Measurements from ENCODE around the gene MAP3K21. TPM values are rescaled to one million over a fixed set of nuclear protein-coding genes. Genes with fewer than 3 reads are reported as not detected.
A peak's percentile ranks its signal among the peaks of the same experiment; 100 is the strongest.

The MAP3K21 gene
- total and polyA plus RNA-seq, 2 of the 8 experiments (the other 6 are each of a cell fraction or from before 2014, with no cell fraction given) = 21.2 to 21.8 TPM

DNA sequence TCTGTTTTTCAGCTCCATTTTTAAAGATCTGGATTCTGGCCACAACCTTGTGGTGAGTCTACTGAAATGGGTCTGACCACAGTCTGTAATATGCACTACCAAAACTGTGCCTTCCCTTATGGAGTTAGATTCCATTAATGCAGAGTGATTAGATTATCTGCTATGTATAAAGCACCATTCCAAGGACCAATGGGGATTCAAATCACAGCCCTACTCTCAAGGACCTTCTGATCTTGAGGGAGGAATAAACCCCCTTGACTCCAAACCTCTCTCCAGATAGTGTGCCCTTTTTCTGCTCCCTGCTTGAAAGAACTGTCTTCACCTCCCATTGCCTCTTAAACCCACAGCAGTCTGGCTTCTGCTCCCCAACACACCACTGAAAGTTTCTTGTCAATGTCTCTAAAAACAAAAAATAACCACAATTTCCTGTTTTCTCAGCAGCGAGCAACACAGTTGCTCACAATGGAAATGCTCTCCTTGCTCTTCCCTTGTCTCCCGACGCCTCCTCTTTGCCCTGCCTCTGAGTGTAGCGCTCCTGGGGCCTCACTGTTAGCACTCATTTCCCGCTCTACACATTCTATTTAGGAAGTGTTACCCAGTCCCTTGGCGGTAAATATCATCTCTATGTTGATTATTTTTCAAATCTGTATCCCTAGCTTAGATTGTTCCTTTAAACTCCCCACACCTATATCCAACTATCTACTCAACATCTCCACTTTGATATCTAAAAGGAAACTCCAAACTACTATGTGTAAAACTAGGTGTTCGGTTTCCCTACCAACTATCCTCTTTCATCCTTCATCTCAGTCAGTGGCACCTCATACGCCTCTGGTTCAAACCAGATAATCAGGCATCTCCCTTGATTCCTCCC lies 45.6 kb upstream of the MAP3K21 start:
- H3K4me2 ChIP-seq (ENCODE audit: insufficient read depth in 1 of 2, low read depth in 2 of 2, low read length in 2 of 2) = no peak overlapping the region
- H3K18ac ChIP-seq (ENCODE audit: extremely low read depth, low read length) = no peak overlapping the region
- H3K23me2 ChIP-seq (ENCODE audit: low read depth, low read length) = no peaks in the 10 kb centered on the region
- no peak overlapping the region for H3K4me3 ChIP-seq (ENCODE audit: extremely low read depth in 1 of 4, insufficient read depth in 2 of 4, low read depth in 3 of 4, low read length in 4 of 4)
- no peak overlapping the region for H3K56ac ChIP-seq (replicated peaks; ENCODE audit: insufficient read length, low read depth, low read length)
- H2AK5ac ChIP-seq (ENCODE audit: low read depth, low read length) = no peak overlapping the region
- no peak overlapping the region for H2BK20ac ChIP-seq (ENCODE audit: low read length)
- H4K5ac ChIP-seq (ENCODE audit: insufficient read length, low read depth, low read length) = no peak overlapping the region
- ChIA-PET CTCF (ENCODE audit: partially characterized antibody) (interaction anchor here (1.2 kb wide), 1 partner anchor 18 kb away, joined by 4 read pairs; no protein-coding TSS in a partner anchor), POLR2A (ENCODE audit: partially characterized antibody) (no interaction called here)
- TF ChIP-seq, protein P1, sequence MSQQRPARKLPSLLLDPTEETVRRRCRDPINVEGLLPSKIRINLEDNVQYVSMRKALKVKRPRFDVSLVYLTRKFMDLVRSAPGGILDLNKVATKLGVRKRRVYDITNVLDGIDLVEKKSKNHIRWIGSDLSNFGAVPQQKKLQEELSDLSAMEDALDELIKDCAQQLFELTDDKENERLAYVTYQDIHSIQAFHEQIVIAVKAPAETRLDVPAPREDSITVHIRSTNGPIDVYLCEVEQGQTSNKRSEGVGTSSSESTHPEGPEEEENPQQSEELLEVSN (IDR thresholded peaks at IDR 0.05) = 0 out of 2 replicates have a peak, but pooled peaks have one; percentile 24
- no peak for TF ChIP-seq CHD2 (IDR thresholded peaks at IDR 0.05; ENCODE audit: low read length)
- no peak for TF ChIP-seq POU5F1 (IDR thresholded peaks at IDR 0.05; ENCODE audit: low read depth, low read length)
- TF ChIP-seq NRF1 (IDR thresholded peaks at IDR 0.05; ENCODE audit: low read depth, low read length) = no peak
- TF ChIP-seq RFX5 (IDR thresholded peaks at IDR 0.05; ENCODE audit: borderline replicate concordance, low read depth, low read length) = no peak
- H2BK120ac ChIP-seq (replicated peaks; ENCODE audit: low read depth, low read length) = no peak overlapping the region
- peaks cover 10 to 94% of the 10 kb centered on the region in 2 experiments for H3K79me2 ChIP-seq (ENCODE audit: control insufficient read depth in 1 of 2, insufficient read depth in 2 of 2, low read length in 2 of 2)
- no peak overlapping the region for H3K27ac ChIP-seq (ENCODE audit: low read depth, low read length)
- H3K14ac ChIP-seq (ENCODE audit: insufficient read length) = no peak overlapping the region
- no peak for FAIRE-seq
- no peak overlapping the region for H3K4ac ChIP-seq (replicated peaks; ENCODE audit: insufficient read length, low read depth, low read length)
- H3K27me3 ChIP-seq (replicated peaks in 1 of 4; ENCODE audit: control insufficient read depth in 3 of 4, extremely low read depth in 1 of 4, insufficient read depth in 3 of 4, low read length in 3 of 4) = no peaks in the 10 kb centered on the region
- peaks cover 4 to 8% of the 10 kb centered on the region in 2 experiments for H4K20me1 ChIP-seq (replicated peaks in 1 of 2; ENCODE audit: control insufficient read depth in 1 of 2, insufficient read depth in 2 of 2, low read length in 2 of 2)
- H3K23ac ChIP-seq (ENCODE audit: insufficient read length) = no peak overlapping the region
- H2BK12ac ChIP-seq (ENCODE audit: low read depth, low read length) = no peak overlapping the region
- H4K8ac ChIP-seq (ENCODE audit: extremely low read depth, insufficient read depth, low read length) = no peak overlapping the region
- H3K79me1 ChIP-seq (ENCODE audit: low read depth, low read length) = peaks cover 18% of the 10 kb centered on the region; the same call in 1 of the 2 replicates
- no peak overlapping the region for H4K91ac ChIP-seq (replicated peaks; ENCODE audit: insufficient read length, low read length)
- 85% methylated on average over 8 of the region's 8 CpGs; no CpG with 5 or more reads in 1 of the 2 experiments for WGBS, 2 experiments (ENCODE audit: extremely low coverage in 1 of 2, insufficient coverage in 1 of 2, insufficient read length in 1 of 2, insufficient replicate concordance in 2 of 2, low coverage in 1 of 2, low lambda C conversion rate in 2 of 2, missing lambda C conversion rate in 1 of 2)
- H3K4me1 ChIP-seq (replicated peaks in 1 of 4; ENCODE audit: control insufficient read depth in 3 of 4, insufficient read depth in 4 of 4, low read length in 3 of 4) = peaks cover 0 to 7% (median 0%) of the 10 kb centered on the region in 4 experiments; a peak in 1 of 7 replicates
- no peak for DNase-seq (ENCODE audit: low read depth in 1 of 2, low spot score in 2 of 2)
- 0 out of 4 replicates have a peak, but pooled peaks cover 0 to 2% of the 10 kb centered on the region in 2 experiments for H3K9me3 ChIP-seq (ENCODE audit: insufficient read depth in 2 of 2, low read depth in 1 of 2, low read length in 1 of 2)
- no peak overlapping the region for H2BK5ac ChIP-seq (ENCODE audit: low read depth, low read length)
- no peak overlapping the region for H2BK15ac ChIP-seq (ENCODE audit: low read length)
- no peak overlapping the region for H2AFZ ChIP-seq (ENCODE audit: low read length)
- peaks cover 0 to 5% (median 2%) of the 10 kb centered on the region in 4 experiments; a peak in 2 of 8 replicates for H3K36me3 ChIP-seq (ENCODE audit: control insufficient read depth in 2 of 4, insufficient read depth in 4 of 4, low read length in 3 of 4)
- no peak overlapping the region for H3K9ac ChIP-seq (replicated peaks in 1 of 4; ENCODE audit: extremely low read depth in 1 of 4, low read depth in 3 of 4, low read length in 3 of 4)

All from H1 (cell line).